M059J (cell line): ENCODE measurements around the gene OPHN1. TPM values are rescaled to one million over a fixed set of nuclear protein-coding genes. Genes with fewer than 3 reads are reported as not detected.
"Not testable (repeated sequence)": the region's sequence is repeated elsewhere in the genome, so short reads cannot be mapped to it uniquely, and the experiment has no call there.

Source experiments
- DNase-seq: peaks from one replicate; pipeline ENCODE4 v3.0.0-alpha.2; 2012; ENCODE audit warnings: low read depth
- total RNA-seq: library from RNA; depleted of rRNA; stranded (reverse); fragments of >200 nt; shearing (Covaris generic); gene quantifications from 2 replicates; pipeline ENCODE4 v1.2.3, GENCODE V29; 2014

OPHN1 gene
- total RNA-seq, 1 experiment from 2014 or later: 7.0 TPM

DNA sequence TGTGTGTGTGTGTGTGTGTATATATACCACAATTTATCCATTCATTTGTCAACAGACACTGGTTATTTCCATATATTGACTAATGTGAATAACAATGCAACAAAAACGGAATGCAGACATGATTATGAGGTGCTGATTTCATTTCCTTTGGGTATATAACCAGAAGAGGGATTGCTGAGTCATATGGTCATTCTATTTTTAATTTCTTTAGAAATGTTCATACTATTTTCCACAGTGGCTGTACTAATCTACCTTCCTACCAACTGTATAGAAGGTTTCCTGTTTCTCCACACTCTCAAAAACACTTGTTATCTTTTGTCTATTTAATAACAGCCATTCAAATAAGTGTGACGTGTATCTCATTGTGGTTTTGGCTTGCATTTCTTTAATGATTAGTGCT, 269.9 kb downstream of the OPHN1 start:
- peak; percentile 27 for DNase-seq

DNA sequence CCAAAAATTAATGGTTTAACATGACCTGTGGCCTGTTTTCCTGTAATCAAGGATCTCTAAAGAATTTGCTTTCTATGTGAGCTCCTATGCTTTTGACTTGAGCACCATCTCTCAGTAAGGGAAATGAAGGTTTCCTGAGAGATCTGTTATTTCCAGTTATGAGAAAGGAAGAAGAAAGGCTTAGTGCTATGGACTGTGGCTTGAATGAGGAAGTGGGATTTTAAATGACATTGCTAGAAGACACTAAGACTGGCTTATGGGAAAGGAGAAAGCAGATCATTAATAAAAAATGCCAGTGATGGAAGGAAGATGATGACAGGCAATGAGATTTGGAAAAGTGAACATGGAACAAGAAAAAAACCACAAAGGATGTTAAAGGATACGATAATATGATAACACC, 285.4 kb downstream of the OPHN1 start:
- no peak for DNase-seq

DNA sequence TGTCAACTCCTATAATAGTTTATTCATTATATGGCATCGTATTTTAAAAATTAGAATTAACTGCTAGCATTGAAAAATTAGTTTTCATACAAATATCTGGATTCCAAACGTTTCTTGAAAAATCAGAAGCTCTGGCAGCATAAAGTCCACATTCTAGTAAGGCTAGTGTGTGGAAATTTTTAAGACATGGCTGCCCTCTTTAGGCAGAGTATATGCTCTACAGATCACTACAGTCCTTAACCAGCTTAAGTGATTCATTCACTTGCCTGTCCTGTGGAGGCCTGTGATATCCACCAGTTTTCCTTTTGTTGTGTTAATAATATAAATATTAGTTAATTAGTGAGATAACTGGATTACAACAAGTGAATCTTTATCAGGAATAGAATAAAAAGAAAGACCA, 287.2 kb downstream of the OPHN1 start:
- peak; percentile 58 for DNase-seq

DNA sequence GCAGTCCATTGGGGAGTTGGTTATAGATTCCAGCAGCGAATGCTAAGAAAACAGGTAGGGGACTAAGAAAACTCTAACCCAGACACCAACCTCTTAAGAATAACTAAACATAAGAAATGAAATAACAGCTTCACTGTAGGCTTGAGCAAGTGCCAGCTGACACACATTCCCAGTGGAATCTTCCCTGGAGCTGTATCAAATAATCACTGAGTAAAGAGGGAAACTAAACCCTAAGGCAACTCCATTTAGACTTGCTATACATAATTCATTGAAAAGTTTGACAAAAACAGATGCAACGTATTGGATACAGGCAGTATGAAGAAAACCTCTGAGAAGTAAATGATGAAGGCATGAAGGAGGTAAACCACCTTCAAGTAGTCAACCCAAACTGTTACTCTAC, 293.5 kb downstream of the OPHN1 start:
- DNase-seq: no peak

DNA sequence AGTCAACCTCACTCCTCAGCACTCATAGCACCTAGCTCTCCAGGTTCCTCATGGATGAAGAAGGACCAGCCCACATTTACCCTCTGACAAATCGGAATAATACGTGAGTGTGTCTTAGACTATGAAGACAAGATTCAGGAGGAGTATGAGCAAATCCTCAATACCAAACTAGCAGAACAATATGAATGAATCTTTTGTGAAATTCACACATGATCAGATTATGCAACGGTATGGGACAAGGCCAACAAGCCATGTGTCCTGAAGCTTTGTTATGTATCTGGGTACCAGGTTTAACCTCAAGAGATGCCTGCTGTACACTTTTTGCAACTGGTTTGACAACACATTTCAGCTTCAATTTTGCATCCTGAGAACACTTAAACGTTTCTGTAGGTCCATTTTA, 300.1 kb downstream of the OPHN1 start:
- DNase-seq: no peak

DNA sequence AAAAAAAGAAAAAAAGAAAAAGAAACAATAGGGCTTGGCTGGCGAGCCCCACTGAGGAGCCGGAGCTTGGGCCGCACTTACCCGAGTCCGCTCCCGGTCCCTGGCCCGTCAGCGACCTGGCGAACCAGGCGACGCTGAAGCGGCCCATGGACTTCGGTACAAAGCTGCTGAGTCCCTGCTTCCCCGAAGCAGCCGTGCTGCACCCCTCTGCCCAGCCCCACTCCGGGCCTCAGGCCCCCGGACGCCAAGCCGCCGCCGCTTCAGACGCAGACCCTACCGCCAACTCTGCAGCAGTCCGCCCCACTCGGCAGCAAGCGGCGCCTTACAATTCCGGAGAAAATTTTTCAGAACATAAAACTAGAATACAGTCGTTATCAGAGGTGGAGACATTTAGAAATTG, 300.5 kb downstream of the OPHN1 start:
- DNase-seq: no peak

GRCh38 chrX:68121835-68122234, 311.5 kb downstream of the OPHN1 start:
- no peak for DNase-seq

DNA sequence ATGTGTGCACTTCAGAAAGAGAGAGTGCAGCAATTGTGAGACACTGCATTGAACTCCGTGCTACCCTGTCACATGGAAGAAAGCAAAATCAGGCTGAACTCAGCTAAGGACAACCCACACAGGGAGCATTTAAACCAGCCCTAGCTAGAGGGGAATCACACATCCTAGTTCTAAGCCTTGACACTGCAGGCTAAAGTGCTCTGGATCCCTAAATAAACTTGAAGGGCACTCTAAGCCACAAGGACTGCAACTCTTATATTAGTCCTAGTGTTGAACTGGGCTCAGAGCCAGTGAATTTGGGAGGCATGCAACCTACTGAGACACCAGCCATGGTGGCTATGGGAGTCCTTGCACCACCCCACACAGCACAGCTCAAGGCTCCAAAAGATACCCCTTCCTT, 311.9 kb downstream of the OPHN1 start:
- DNase-seq: no peak

DNA sequence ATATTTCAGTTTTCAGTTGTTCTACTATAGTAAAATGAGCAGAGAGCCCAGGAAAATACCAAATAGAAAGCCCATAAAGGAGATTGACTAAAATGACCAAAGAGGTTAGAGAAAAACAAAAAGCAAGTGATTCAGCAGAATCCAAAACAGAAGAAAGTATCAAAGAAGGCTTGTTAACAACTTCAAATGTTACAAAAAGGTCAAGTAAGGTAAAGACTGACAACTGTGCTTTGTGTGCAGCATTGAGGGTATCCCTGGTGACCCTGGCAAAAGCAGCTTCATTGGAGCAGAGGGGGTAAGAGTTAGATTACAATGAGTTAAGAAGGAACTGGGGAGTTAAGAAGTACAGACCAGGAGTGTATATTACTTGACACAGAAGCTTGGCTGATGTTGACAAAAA, 317.9 kb downstream of the OPHN1 start:
- DNase-seq: no peak

DNA sequence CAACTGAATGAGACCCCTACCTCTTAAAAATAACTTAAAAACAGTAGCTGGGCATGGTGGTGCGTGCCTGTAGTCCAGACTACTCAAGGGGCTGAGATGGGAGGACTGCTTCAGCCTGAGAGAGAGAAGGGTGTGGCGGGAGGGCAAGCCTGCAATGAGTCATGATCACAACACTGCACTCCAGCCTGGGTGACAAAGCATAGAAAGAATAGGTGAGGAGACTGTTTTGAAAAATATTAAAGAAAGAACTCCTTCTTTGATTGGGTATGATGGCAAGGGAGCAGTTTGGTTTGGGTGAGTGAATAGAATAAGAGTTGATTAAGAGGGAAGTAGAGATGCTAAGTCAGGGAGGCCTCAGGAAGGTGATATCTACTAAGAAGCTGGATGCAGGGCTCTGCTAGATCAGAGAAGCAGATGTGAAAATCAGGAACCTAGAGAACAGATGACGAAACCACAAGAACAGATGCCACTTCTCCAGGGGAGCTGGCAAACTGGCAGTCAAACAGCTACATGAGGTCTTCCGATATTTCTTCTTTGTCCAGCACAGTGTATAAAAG, 318.6 kb downstream of the OPHN1 start:
- DNase-seq: peak; percentile 46

- peak; percentile 3 for DNase-seq
These were observed 319.3 kb downstream of the OPHN1 start for GRCh38 chrX:68113837-68114572.

DNA sequence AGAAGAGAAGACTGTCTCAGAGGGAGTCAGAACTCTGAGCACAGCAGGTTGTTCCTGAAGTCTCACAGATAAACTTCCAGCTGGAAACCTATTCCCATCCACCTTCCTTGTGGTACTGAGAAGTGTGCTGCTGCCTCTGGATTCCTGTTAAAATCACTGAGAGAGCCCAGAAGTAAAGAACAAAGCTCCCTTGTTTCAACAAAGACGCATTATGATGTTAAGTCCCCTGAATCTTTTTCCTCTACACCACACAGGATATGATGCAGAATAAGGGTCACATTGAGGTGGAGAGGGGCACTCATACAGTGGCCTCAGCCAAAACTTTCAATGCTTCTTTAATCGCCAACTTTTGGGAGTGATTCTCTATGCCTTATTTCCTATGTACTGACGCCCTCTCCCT, 321.0 kb downstream of the OPHN1 start:
- peak; percentile 45 for DNase-seq

GRCh38 chrX:68109162-68109561, 324.1 kb downstream of the OPHN1 start:
- no peak for DNase-seq

GRCh38 chrX:68098431-68098830, 334.9 kb downstream of the OPHN1 start:
- no peak for DNase-seq

GRCh38 chrX:68090266-68090665, 343.0 kb downstream of the OPHN1 start:
- no peak for DNase-seq

GRCh38 chrX:68087526-68087925, 345.8 kb downstream of the OPHN1 start:
- no peak for DNase-seq

DNA sequence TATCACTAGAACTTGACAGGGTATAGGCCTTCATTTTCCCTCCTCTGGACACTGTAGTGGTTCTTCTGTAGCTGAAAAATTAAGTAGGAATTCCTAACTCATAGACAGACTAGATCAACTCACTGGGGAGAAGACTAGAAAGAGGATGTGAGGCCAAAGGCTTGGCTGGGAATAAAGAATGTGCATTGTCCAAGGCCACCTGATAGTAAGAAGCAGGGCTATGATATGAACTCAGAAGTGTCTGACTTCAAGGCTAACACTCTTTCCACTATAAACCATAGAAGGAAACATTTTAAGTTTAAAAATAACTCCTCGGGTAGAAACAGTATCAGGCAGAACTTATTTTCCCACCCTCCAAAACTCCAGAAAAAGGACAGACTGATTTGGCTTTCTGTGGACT, 346.6 kb downstream of the OPHN1 start:
- DNase-seq: no peak

GRCh38 chrX:68084765-68085164, 348.5 kb downstream of the OPHN1 start:
- DNase-seq: no peak

- DNase-seq: no peak
These were observed 349.8 kb downstream of the OPHN1 start for GRCh38 chrX:68083510-68083909.

DNA sequence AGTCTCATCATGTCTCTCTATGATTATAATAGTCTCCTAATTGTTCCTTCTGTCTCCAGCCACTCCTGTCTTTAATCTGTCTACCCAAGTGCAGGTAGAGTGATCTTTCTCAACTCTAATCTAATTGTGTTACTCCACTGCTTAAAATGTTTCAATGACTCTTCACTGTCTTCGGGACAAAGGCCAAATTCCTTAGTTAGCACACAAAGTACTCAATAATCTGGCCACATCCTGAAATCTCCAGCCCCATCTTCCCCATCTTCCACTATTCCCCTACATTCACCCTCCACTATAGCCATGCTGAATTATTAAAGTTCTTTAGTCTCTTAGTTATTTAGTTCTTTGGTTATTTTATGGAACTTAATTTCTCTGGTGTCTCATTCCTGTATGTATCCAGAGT, 353.3 kb downstream of the OPHN1 start:
- DNase-seq: no peak

DNA sequence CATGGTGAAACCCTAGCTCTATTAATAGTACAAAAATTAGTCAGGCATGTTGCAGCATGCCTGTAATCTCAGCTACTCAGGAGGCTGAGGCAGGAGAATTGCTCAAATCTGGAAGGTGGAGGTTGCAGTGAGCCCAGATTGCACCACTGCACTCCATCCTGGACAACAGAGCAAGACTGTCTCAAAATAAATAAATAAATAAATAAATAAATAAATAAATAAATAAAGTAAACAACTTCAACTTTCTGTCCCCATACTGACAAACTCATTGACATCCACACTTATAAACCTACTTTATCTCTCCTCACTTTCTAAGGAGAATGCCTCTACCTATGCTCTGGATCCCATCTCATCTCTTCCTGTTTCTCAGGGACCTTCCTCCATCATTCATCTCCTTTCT, 354.5 kb downstream of the OPHN1 start:
- DNase-seq: not testable (repeated sequence)

GRCh38 chrX:68077378-68077777, 355.9 kb downstream of the OPHN1 start:
- no peak for DNase-seq

- DNase-seq: peak; percentile 64
These were observed 361.3 kb downstream of the OPHN1 start for GRCh38 chrX:68072041-68072440.

DNA sequence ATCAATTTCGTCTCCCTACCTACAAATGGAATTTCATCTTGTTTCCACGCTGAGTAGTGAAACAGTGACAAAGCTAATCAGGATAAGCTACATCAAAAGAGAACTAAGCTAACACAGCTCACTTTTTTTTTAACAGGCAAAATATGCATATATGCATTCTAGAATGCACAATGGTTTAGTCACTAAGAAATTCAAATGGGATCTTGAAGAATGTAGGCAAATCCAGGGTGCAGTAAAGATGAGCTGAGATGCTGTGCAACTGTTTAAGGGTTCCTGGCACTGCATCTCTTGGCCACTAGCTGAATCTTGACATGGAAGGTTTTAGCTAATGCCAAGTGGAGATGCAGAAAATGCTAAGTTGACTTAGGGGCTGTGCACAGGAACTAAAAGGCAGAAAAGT, 363.2 kb downstream of the OPHN1 start:
- not testable (repeated sequence) for DNase-seq
